ENCODE measurements around the gene MRPS15.
A peak's percentile ranks its signal among the peaks of the same experiment; 100 is the strongest.

Gene MRPS15

GRCh38 chr1:36411674-36412648 is 52.2 kb downstream of the MRPS15 start:
- H3K4me1 ChIP-seq (ENCODE audit: control insufficient read depth, insufficient read depth, low read length), result no peaks in the 10 kb centered on the region
- POLR2A ChIA-PET, result interaction anchor here (0.6 to 1.9 kb wide), 3 partner anchors 15 to 523 kb away, joined by 4 to 15 read pairs (median 6); partner anchors contain the start of gene LSM10
- TF ChIP-seq ZNF112 (tag by site-specific recombination; IDR thresholded peaks at IDR 0.05), result no peak
- no peak for TF ChIP-seq ZNF830 (tag by site-specific recombination; IDR thresholded peaks at IDR 0.05; ENCODE audit: low read depth)
- 0 out of 2 replicates have a peak, but pooled peaks have one; percentile 16 for TF ChIP-seq SP3 (tag by site-specific recombination; IDR thresholded peaks at IDR 0.05)
- peak; percentile 58; the same call in 1 of the 2 replicates for TF ChIP-seq ZNF394 (tag by site-specific recombination; IDR thresholded peaks at IDR 0.05; ENCODE audit: borderline replicate concordance)
- no peak for TF ChIP-seq ZBTB17 (tag by site-specific recombination; IDR thresholded peaks at IDR 0.05)
- peak; percentile 26; the same call in 1 of the 2 replicates for TF ChIP-seq KLF1 (tag by site-specific recombination; IDR thresholded peaks at IDR 0.05)
- no peaks in the 10 kb centered on the region for H3K36me3 ChIP-seq (ENCODE audit: control insufficient read depth in 2 of 2, insufficient read depth in 1 of 2, low read length in 2 of 2)
- H3K9me3 ChIP-seq (ENCODE audit: control insufficient read depth, insufficient read depth, low read depth, low read length), result no peaks in the 10 kb centered on the region
- no peak overlapping the region for H3K4me3 ChIP-seq (ENCODE audit: low read depth, low read length)
- CTCF ChIA-PET, result interaction anchor here (0.5 to 1.2 kb wide), 3 partner anchors 8 to 751 kb away, joined by 3 to 6 read pairs (median 5); no protein-coding TSS in a partner anchor
- H3K27ac ChIP-seq (ENCODE audit: extremely low read depth, low read depth, low read length), result no peak overlapping the region

- no peak for TF ChIP-seq ZNF629 (tag by site-specific recombination; IDR thresholded peaks at IDR 0.05)
- TF ChIP-seq ZNF121 (tag by site-specific recombination; IDR thresholded peaks at IDR 0.05), result no peak
- TF ChIP-seq ZNF658 (tag by site-specific recombination; IDR thresholded peaks at IDR 0.05), result no peak
- TF ChIP-seq, protein P1, sequence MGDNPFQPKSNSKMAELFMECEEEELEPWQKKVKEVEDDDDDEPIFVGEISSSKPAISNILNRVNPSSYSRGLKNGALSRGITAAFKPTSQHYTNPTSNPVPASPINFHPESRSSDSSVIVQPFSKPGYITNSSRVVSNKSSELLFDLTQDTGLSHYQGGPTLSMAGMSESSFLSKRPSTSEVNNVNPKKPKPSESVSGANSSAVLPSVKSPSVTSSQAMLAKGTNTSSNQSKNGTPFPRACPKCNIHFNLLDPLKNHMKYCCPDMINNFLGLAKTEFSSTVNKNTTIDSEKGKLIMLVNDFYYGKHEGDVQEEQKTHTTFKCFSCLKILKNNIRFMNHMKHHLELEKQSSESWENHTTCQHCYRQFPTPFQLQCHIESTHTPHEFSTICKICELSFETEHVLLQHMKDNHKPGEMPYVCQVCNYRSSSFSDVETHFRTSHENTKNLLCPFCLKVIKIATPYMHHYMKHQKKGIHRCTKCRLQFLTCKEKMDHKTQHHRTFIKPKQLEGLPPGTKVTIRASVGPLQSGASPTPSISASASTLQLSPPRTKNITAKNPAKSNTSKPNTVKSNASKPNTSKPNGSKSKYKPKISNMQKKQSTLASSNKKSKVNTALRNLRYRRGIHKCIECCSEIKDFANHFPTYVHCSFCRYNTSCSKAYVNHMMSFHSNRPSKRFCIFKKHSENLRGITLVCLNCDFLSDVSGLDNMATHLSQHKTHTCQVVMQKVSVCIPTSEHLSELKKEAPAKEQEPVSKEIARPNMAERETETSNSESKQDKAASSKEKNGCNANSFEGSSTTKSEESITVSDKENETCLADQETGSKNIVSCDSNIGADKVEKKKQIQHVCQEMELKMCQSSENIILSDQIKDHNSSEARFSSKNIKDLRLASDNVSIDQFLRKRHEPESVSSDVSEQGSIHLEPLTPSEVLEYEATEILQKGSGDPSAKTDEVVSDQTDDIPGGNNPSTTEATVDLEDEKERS (tag by site-specific recombination; IDR thresholded peaks at IDR 0.05), result no peak
- TF ChIP-seq, protein P2, sequence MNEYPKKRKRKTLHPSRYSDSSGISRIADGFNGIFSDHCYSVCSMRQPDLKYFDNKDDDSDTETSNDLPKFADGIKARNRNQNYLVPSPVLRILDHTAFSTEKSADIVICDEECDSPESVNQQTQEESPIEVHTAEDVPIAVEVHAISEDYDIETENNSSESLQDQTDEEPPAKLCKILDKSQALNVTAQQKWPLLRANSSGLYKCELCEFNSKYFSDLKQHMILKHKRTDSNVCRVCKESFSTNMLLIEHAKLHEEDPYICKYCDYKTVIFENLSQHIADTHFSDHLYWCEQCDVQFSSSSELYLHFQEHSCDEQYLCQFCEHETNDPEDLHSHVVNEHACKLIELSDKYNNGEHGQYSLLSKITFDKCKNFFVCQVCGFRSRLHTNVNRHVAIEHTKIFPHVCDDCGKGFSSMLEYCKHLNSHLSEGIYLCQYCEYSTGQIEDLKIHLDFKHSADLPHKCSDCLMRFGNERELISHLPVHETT (tag by site-specific recombination; IDR thresholded peaks at IDR 0.05), result no peak
- no peak for TF ChIP-seq HOXC10 (CRISPR knock-in tag; IDR thresholded peaks at IDR 0.05)
- no peak for TF ChIP-seq ZNF169 (tag by site-specific recombination; IDR thresholded peaks at IDR 0.05)
- no peak for TF ChIP-seq ZNF449 (tag by site-specific recombination; IDR thresholded peaks at IDR 0.05)
- no peak for TF ChIP-seq WT1 (tag by site-specific recombination; IDR thresholded peaks at IDR 0.05)
- no peak for TF ChIP-seq OVOL3 (tag by site-specific recombination; IDR thresholded peaks at IDR 0.05)
- TF ChIP-seq ZFP3 (tag by site-specific recombination; IDR thresholded peaks at IDR 0.05; ENCODE audit: low read depth), result no peak
- TF ChIP-seq ZNF843 (tag by site-specific recombination; IDR thresholded peaks at IDR 0.05), result no peak
- TF ChIP-seq ZNF2 (tag by site-specific recombination; IDR thresholded peaks at IDR 0.05), result no peak
- no peak for TF ChIP-seq ZBTB11 (tag by site-specific recombination; conservative IDR thresholded peaks at IDR 0.05; ENCODE audit: low read depth)
- no peak for TF ChIP-seq ZNF292 (tag by site-specific recombination; IDR thresholded peaks at IDR 0.05; ENCODE audit: borderline replicate concordance, low read depth)
- Histone ChIP-seq H3K9me3 (ENCODE audit: control insufficient read depth, insufficient read depth, low read depth, low read length) (no peaks in the 10 kb centered on the region), H3K4me3 (ENCODE audit: low read depth, low read length) (no peak overlapping the region), H3K4me1 (ENCODE audit: control insufficient read depth, insufficient read depth, low read length) (no peaks in the 10 kb centered on the region), H3K36me3 (ENCODE audit: control insufficient read depth in 2 of 2, insufficient read depth in 1 of 2, low read length in 2 of 2) (no peaks in the 10 kb centered on the region), H3K27ac (ENCODE audit: extremely low read depth, low read depth, low read length) (no peak overlapping the region)
- ChIA-PET CTCF (interaction anchor here (0.8 to 1.4 kb wide), 2 partner anchors 14 to 39 kb away, joined by 3 to 6 read pairs; no protein-coding TSS in a partner anchor), POLR2A (interaction anchor here (0.5 to 1.7 kb wide), 3 partner anchors 10 to 53 kb away, joined by 3 to 9 read pairs (median 4); partner anchors contain the start of gene LSM10)
These were observed 55.7 kb downstream of the MRPS15 start for GRCh38 chr1:36408479-36408878.
